Measurements from ENCODE around the gene KRTAP16-1.

GRCh38 chr17:41351177-41351576 lies 42.1 kb upstream of the KRTAP16-1 start:
- no peak for TF ChIP-seq CTCF (IDR thresholded peaks at IDR 0.05; ENCODE audit: low read depth, low read length)
- no peak for TF ChIP-seq EZH2phosphoT487 (IDR thresholded peaks at IDR 0.05; ENCODE audit: low read depth)
